G401.6 (cell line): Measurements from ENCODE around the gene DENND2C.

Experiments
- FAIRE-seq: peaks from 2 replicates; lab custom pipeline; 2012; peaks lifted over from hg19 to GRCh38; lab: Jason Lieb, UNC

The DENND2C gene

DNA sequence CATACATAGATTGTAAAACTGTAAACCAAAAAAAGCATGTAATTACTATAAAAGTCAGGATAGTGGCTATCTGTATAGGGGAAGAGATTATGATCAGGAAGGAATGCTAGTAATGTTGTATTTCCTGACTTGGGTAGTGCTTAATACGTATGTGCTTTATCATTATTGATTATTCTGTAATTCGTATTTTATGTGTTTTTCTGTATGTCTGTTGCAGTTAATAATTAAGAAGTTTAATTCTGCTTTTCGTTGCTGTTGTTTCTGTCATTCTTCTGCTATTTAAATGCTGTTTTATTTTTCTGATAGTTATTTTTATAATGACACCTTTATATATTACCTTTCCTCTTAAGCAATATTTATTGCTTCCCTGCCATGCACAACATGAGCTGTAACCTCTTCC is 129.6 kb downstream of the DENND2C start:
- FAIRE-seq: no peak

DNA sequence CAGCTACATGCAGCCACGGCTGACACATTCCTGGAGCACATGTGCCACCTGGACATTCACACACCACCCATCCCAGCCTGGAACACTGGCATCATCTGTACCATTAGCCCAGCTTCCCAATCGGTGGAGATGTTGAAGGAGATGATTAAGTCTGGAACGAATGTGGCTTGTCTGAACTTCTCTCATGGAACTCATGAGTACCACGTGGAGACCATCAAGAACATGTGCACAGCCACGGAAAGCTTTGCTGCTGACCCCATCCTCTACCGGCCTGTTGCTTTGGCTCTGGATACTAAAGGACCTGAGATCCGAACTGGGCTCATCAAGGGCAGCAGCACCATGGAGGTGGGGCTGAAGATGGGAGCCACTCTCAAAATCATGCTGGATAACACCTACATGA is 133.8 kb downstream of the DENND2C start:
- no peak for FAIRE-seq

DNA sequence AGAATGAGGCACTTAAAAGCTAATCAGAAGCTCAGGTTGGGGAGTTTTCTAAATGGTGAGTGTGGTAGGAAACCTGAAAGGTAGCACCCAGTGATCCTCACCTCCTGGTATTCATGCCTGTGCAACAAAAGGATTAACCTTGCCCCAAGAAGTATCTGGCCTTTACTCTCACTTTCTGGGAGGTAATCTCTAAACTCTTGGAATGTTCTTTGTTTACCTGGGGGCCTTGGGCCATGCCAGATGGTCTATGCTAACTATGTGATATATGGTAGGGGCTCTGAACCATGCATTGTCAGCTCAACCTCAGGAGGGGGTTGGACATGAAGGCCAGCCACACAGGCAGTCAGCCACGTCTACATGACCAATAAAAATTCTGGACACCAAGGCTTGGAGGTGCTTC is 134.4 kb downstream of the DENND2C start:
- no peak for FAIRE-seq
